Activated gamma-delta T cell (primary cell): ENCODE measurements around the gene DPP4.

Experiments
- DNase-seq: peaks from one replicate; lab custom pipeline; 2025; lab: John Stamatoyannopoulos, UW

The DPP4 gene

GRCh38 chr2:162085090-162085891 lies 11.3 kb upstream of the DPP4 start:
- DNase-seq = no peak

- no peak for DNase-seq
Observed at GRCh38 chr2:162084536-162084935, 10.5 kb upstream of the DPP4 start.

- DNase-seq = no peak
Observed at GRCh38 chr2:162082681-162083080, 8.7 kb upstream of the DPP4 start.

- DNase-seq = no peak
Observed at GRCh38 chr2:162082036-162082435, 8.0 kb upstream of the DPP4 start.

GRCh38 chr2:162079514-162079913 lies 5.5 kb upstream of the DPP4 start:
- DNase-seq = no peak

GRCh38 chr2:162075689-162076132 lies 1.7 kb upstream of the DPP4 start:
- DNase-seq = no peak

GRCh38 chr2:162074928-162075688 lies 1.1 kb upstream of the DPP4 start:
- DNase-seq = no peak

GRCh38 chr2:162074632-162074895 lies 549 bp upstream of the DPP4 start:
- DNase-seq = no peak

GRCh38 chr2:162072976-162073887 lies 783 bp downstream of the DPP4 start:
- no peak for DNase-seq

GRCh38 chr2:162072181-162072702 lies 1.8 kb downstream of the DPP4 start:
- DNase-seq = no peak

- no peak for DNase-seq
Observed at GRCh38 chr2:162071001-162071400, 3.0 kb downstream of the DPP4 start.

GRCh38 chr2:162070228-162070936 lies 3.6 kb downstream of the DPP4 start:
- no peak for DNase-seq

GRCh38 chr2:162069267-162069903 lies 4.6 kb downstream of the DPP4 start:
- no peak for DNase-seq

GRCh38 chr2:162067596-162067995 lies 6.4 kb downstream of the DPP4 start:
- DNase-seq = no peak

- DNase-seq = no peak
Observed at GRCh38 chr2:162065767-162066166, 8.2 kb downstream of the DPP4 start.

- DNase-seq = no peak
Observed at GRCh38 chr2:162063899-162064298, 10.1 kb downstream of the DPP4 start.

GRCh38 chr2:162063281-162063680 lies 10.7 kb downstream of the DPP4 start:
- no peak for DNase-seq

- no peak for DNase-seq
Observed at GRCh38 chr2:162062559-162062958, 11.5 kb downstream of the DPP4 start.

GRCh38 chr2:162061021-162061420 lies 13.0 kb downstream of the DPP4 start:
- DNase-seq = no peak

- DNase-seq = no peak
Observed at GRCh38 chr2:162060532-162060931, 13.5 kb downstream of the DPP4 start.
